IgD-negative memory B cell (primary cell): ENCODE data around the gene STEAP4. TPM values are rescaled to one million over a fixed set of nuclear protein-coding genes. Genes with fewer than 3 reads are reported as not detected.

ENCODE experiments used
- H3K27ac Mint-ChIP-seq, 3 donors: one replicate each; pipeline ENCODE4 v1.8.0; 2020 to 2022; ENCODE audit warnings: mild to moderate bottlenecking in 3 of 3, mixed read lengths in 3 of 3, moderate library complexity in 1 of 3
- H3K27me3 Mint-ChIP-seq: one replicate; pipeline ENCODE4 v1.8.0; 2021; ENCODE audit warnings: mixed read lengths
- H3K36me3 Mint-ChIP-seq: one replicate; pipeline ENCODE4 v1.8.0; 2020; ENCODE audit warnings: mild to moderate bottlenecking, mixed read lengths
- H3K4me1 Mint-ChIP-seq, 3 donors: one replicate each; pipeline ENCODE4 v1.8.0; 2020 to 2022; ENCODE audit warnings: mixed read lengths in 3 of 3, mild to moderate bottlenecking in 1 of 3
- H3K4me3 Mint-ChIP-seq, 4 donors: one replicate each; pipeline ENCODE4 v1.8.0; 2020 to 2022; ENCODE audit warnings: mild to moderate bottlenecking in 4 of 4, mixed read lengths in 4 of 4, moderate library complexity in 3 of 4
- H3K9me3 Mint-ChIP-seq, 3 donors: one replicate each; pipeline ENCODE4 v1.8.0; 2020 to 2021; ENCODE audit warnings: mixed read lengths in 3 of 3, mild to moderate bottlenecking in 1 of 3
- polyA plus RNA-seq: library from polyadenylated mRNA; unstranded; fragments of 300-500 nt; fragmentation: Illumina TruSeq; gene quantifications from one replicate; pipeline ENCODE4 v1.2.3, GENCODE V29; 2021

The STEAP4 gene
- polyA plus RNA-seq, 1 donor from 2014 or later, result 0.09 TPM

GRCh38 chr7:88229302-88229995, 77.2 kb downstream of the STEAP4 start:
- no peak overlapping the region for H3K27ac Mint-ChIP-seq
- peaks cover 0 to 5% (median 2%) of the 10 kb centered on the region in 3 donors for H3K9me3 Mint-ChIP-seq
- H3K27me3 Mint-ChIP-seq, result peaks cover 2% of the 10 kb centered on the region
- peaks cover 2% of the 10 kb centered on the region for H3K36me3 Mint-ChIP-seq
- no peak overlapping the region for H3K4me3 Mint-ChIP-seq
- H3K4me1 Mint-ChIP-seq, result no peaks in the 10 kb centered on the region

GRCh38 chr7:88226886-88227516, 79.7 kb downstream of the STEAP4 start:
- Mint-ChIP-seq H3K4me3 (no peak overlapping the region), H3K27me3 (no peaks in the 10 kb centered on the region), H3K4me1 (no peaks in the 10 kb centered on the region), H3K27ac (no peak overlapping the region), H3K36me3 (peaks cover 2% of the 10 kb centered on the region), H3K9me3 (peaks cover 0 to 5% (median 2%) of the 10 kb centered on the region in 3 donors)

GRCh38 chr7:88226201-88226600, 80.5 kb downstream of the STEAP4 start:
- peaks cover 0 to 5% (median 2%) of the 10 kb centered on the region in 3 donors for H3K9me3 Mint-ChIP-seq
- H3K4me1 Mint-ChIP-seq, result peaks cover 0 to 2% (median 1%) of the 10 kb centered on the region in 3 donors
- H3K27me3 Mint-ChIP-seq, result no peaks in the 10 kb centered on the region
- H3K4me3 Mint-ChIP-seq, result no peak overlapping the region
- peaks cover 2% of the 10 kb centered on the region for H3K36me3 Mint-ChIP-seq
- no peak overlapping the region for H3K27ac Mint-ChIP-seq

- Mint-ChIP-seq H3K4me1 (peaks cover 5 to 8% (median 6%) of the 10 kb centered on the region in 3 donors), H3K27ac (no peak overlapping the region), H3K9me3 (peaks cover 0 to 5% (median 2%) of the 10 kb centered on the region in 3 donors), H3K27me3 (no peaks in the 10 kb centered on the region), H3K4me3 (peak overlapping the region in 1 of 4 donors; percentile 25), H3K36me3 (peaks cover 2% of the 10 kb centered on the region)
These were observed 82.0 kb downstream of the STEAP4 start for GRCh38 chr7:88224601-88225275.

GRCh38 chr7:88223265-88223664, 83.4 kb downstream of the STEAP4 start:
- Mint-ChIP-seq H3K36me3 (peaks cover under 1% of the 10 kb centered on the region), H3K27me3 (no peaks in the 10 kb centered on the region), H3K27ac (no peak overlapping the region)

More at GRCh38 chr7:88223265-88223664, 83.4 kb downstream of the STEAP4 start:
- H3K4me3 Mint-ChIP-seq, result no peak overlapping the region
- no peaks in the 10 kb centered on the region for H3K9me3 Mint-ChIP-seq
- H3K4me1 Mint-ChIP-seq, result peaks cover 10 to 12% (median 11%) of the 10 kb centered on the region in 3 donors

Other genes starting within 250 kb of the STEAP4 start
- 207 TPM for gene SRI, start 86.9 kb downstream of the STEAP4 start, polyA plus RNA-seq